Measurements from ENCODE around the gene SLC38A5. TPM values are rescaled to one million over a fixed set of nuclear protein-coding genes. Genes with fewer than 3 reads are reported as not detected.
"Not testable (repeated sequence)": the region's sequence is repeated elsewhere in the genome, so short reads cannot be mapped to it uniquely, and the experiment has no call there.

Gene SLC38A5
- total and polyA plus RNA-seq, 7 donors: 1.9 to 68.4 (median 3.9) TPM

- intact Hi-C loops (cut with DNase I): no loop called here
- no peak for DNase-seq
- Histone ChIP-seq H3K36me3 (no peaks in the 10 kb centered on the region), H3K27me3 (no peaks in the 10 kb centered on the region), H3K4me3 (no peak overlapping the region), H3K4me1 (no peaks in the 10 kb centered on the region), H3K9me3 (no peaks in the 10 kb centered on the region), H3K27ac (no peak overlapping the region)
- no peak for TF ChIP-seq EP300 (IDR thresholded peaks at IDR 0.05)
- TF ChIP-seq POLR2A (IDR thresholded peaks at IDR 0.05): no peak
- TF ChIP-seq CTCF (IDR thresholded peaks at IDR 0.05): no peak
- no peak for TF ChIP-seq POLR2AphosphoS5 (IDR thresholded peaks at IDR 0.05)
- 78 to 83% methylated on average over 6 of the region's 6 CpGs for whole genome bisulfite sequencing, 2 donors
Measured at GRCh38 chrX:48458711-48459110, 11.3 kb downstream of the SLC38A5 start.

- Histone ChIP-seq H3K4me3 (no peak overlapping the region), H3K27ac (no peak overlapping the region), H3K9me3 (no peaks in the 10 kb centered on the region), H3K27me3 (no peaks in the 10 kb centered on the region), H3K4me1 (no peaks in the 10 kb centered on the region), H3K36me3 (no peaks in the 10 kb centered on the region)
- 88 to 91% methylated on average over 6 of the region's 6 CpGs for WGBS, 2 donors
- intact Hi-C loops (cut with DNase I): no loop called here
- no peak for DNase-seq
- TF ChIP-seq CTCF (IDR thresholded peaks at IDR 0.05): no peak
- TF ChIP-seq POLR2A (IDR thresholded peaks at IDR 0.05): no peak
- TF ChIP-seq EP300 (IDR thresholded peaks at IDR 0.05): no peak
- TF ChIP-seq POLR2AphosphoS5 (IDR thresholded peaks at IDR 0.05): no peak
Measured at GRCh38 chrX:48456628-48457331, 13.3 kb downstream of the SLC38A5 start.

GRCh38 chrX:48451708-48452107 is 18.4 kb downstream of the SLC38A5 start:
- H3K4me3 ChIP-seq: no peak overlapping the region
- no peak overlapping the region for H3K27ac ChIP-seq
- no peaks in the 10 kb centered on the region for H3K4me1 ChIP-seq
- intact Hi-C loops (cut with DNase I): no loop called here
- TF ChIP-seq POLR2AphosphoS5 (IDR thresholded peaks at IDR 0.05) (no peak), POLR2A (IDR thresholded peaks at IDR 0.05) (no peak), CTCF (IDR thresholded peaks at IDR 0.05) (no peak), EP300 (IDR thresholded peaks at IDR 0.05) (no peak)
- 47 to 49% methylated on average over 4 of the region's 4 CpGs for WGBS, 2 donors
- H3K27me3 ChIP-seq: no peaks in the 10 kb centered on the region
- no peaks in the 10 kb centered on the region for H3K9me3 ChIP-seq
- no peak for DNase-seq
- no peaks in the 10 kb centered on the region for H3K36me3 ChIP-seq

GRCh38 chrX:48450076-48450475 is 20.0 kb downstream of the SLC38A5 start:
- Histone ChIP-seq H3K27me3 (no peaks in the 10 kb centered on the region), H3K9me3 (no peaks in the 10 kb centered on the region), H3K4me3 (no peak overlapping the region), H3K4me1 (no peaks in the 10 kb centered on the region), H3K36me3 (no peaks in the 10 kb centered on the region), H3K27ac (no peak overlapping the region)
- TF ChIP-seq EP300 (IDR thresholded peaks at IDR 0.05) (no peak), POLR2AphosphoS5 (IDR thresholded peaks at IDR 0.05) (no peak), POLR2A (IDR thresholded peaks at IDR 0.05) (no peak), CTCF (IDR thresholded peaks at IDR 0.05) (no peak)
- intact Hi-C loops (cut with DNase I): no loop called here
- no peak for DNase-seq

GRCh38 chrX:48447201-48447600 is 22.9 kb downstream of the SLC38A5 start:
- H3K9me3 ChIP-seq; H3K4me1 ChIP-seq; intact Hi-C loops (cut with DNase I); DNase-seq; H3K36me3 ChIP-seq; H3K4me3 ChIP-seq; H3K27me3 ChIP-seq; H3K27ac ChIP-seq: not testable (repeated sequence)
- 91 to 94% methylated on average over 6 of the region's 6 CpGs for WGBS, 2 donors

GRCh38 chrX:48433713-48434112 is 36.3 kb downstream of the SLC38A5 start:
- WGBS, 2 donors: 66 to 80% methylated on average over 13 of the region's 13 CpGs
- DNase-seq; intact Hi-C loops (cut with DNase I); H3K9me3 ChIP-seq; H3K27me3 ChIP-seq; H3K36me3 ChIP-seq; H3K27ac ChIP-seq; H3K4me1 ChIP-seq; H3K4me3 ChIP-seq: not testable (repeated sequence)

GRCh38 chrX:48430166-48430565 is 39.9 kb downstream of the SLC38A5 start:
- 57 to 75% methylated on average over 4 of the region's 4 CpGs for WGBS, 2 donors
- DNase-seq; intact Hi-C loops (cut with DNase I); H3K27ac ChIP-seq; H3K9me3 ChIP-seq; H3K27me3 ChIP-seq; H3K36me3 ChIP-seq; H3K4me3 ChIP-seq; H3K4me1 ChIP-seq: not testable (repeated sequence)

GRCh38 chrX:48429606-48430005 is 40.5 kb downstream of the SLC38A5 start:
- H3K4me1 ChIP-seq; intact Hi-C loops (cut with DNase I); DNase-seq; H3K9me3 ChIP-seq; H3K4me3 ChIP-seq; H3K27ac ChIP-seq; H3K36me3 ChIP-seq; H3K27me3 ChIP-seq: not testable (repeated sequence)
- 63 to 64% methylated on average over 5 of the region's 5 CpGs for WGBS, 2 donors
